ENCODE measurements around the gene MAMSTR. TPM values are rescaled to one million over a fixed set of nuclear protein-coding genes. Genes with fewer than 3 reads are reported as not detected.

The MAMSTR gene
- total and polyA plus RNA-seq, 4 donors = 0.58 to 3.7 (median 2.1) TPM

DNA sequence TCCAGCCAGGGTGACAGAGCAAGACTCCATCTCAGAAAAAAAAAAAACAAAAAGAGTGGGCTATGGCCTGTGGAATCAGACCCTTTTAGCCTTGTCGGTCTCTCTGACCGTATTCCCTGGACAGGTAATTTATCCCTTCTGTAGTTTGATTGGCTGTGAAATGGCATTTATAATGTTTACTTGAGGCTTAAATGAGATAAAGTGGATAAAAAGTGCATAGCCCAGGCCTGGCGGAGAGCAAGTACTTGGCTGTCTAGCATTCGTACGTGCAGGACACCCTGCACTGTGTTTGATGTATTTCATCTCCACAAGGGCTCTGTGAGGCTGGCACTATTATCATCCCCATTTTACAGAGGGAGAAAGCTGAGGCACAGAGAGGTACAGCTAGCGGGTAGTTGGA is 53.7 kb downstream of the MAMSTR start:
- H3K27ac ChIP-seq (ENCODE audit: low read depth in 1 of 2, low read length in 2 of 2) = no peak overlapping the region
- no peak overlapping the region for H3K4me3 ChIP-seq (ENCODE audit: low read length in 2 of 2)
- no peak for DNase-seq
- no peak for ATAC-seq (ENCODE audit: low FRiP score)
- no peaks in the 10 kb centered on the region for H3K36me3 ChIP-seq (ENCODE audit: control insufficient read depth in 1 of 2, insufficient read depth in 2 of 2, low read length in 1 of 2)
- intact Hi-C loops (cut with DNase I) = no loop called here
- no peaks in the 10 kb centered on the region for H3K27me3 ChIP-seq (ENCODE audit: control insufficient read depth in 1 of 2, insufficient read depth in 2 of 2, low read length in 1 of 2)
- 87 to 91% methylated on average over 6 of the region's 6 CpGs for WGBS, 2 donors
- no peaks in the 10 kb centered on the region for H3K4me1 ChIP-seq (ENCODE audit: control insufficient read depth in 1 of 2, insufficient read depth in 2 of 2, low read length in 2 of 2)
- H3K9me3 ChIP-seq (ENCODE audit: control insufficient read depth, low read length) = no peaks in the 10 kb centered on the region

- ATAC-seq (ENCODE audit: low FRiP score) = no peak
Measured at GRCh38 chr19:48664476-48664875, 55.0 kb downstream of the MAMSTR start.

DNA sequence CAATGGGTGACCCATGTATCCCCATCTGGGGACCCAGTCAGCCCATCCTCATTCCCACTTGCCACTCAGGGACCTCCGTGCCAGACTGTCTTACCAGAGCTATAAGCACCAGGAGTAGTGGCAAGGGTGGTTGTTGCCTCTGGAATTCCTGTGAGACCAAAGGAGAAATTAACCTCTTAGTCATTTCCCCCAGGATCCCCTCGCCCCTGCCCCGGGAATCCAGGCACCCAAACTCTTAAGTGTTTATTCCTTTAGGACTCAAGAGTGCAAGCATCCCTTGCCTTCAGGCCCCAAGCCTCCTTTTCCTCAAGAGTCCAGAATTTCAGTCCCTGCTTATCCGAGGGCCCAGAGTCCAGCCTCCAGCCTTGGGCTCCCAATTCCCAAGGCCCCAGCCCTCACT is 55.9 kb downstream of the MAMSTR start:
- no peaks in the 10 kb centered on the region for H3K4me1 ChIP-seq (ENCODE audit: control insufficient read depth in 1 of 2, insufficient read depth in 2 of 2, low read length in 2 of 2)
- H3K4me3 ChIP-seq (ENCODE audit: low read length in 2 of 2) = no peak overlapping the region
- no peaks in the 10 kb centered on the region for H3K27me3 ChIP-seq (ENCODE audit: control insufficient read depth in 1 of 2, insufficient read depth in 2 of 2, low read length in 1 of 2)
- intact Hi-C loops (cut with DNase I) = no loop called here
- ATAC-seq (ENCODE audit: low FRiP score) = no peak
- H3K9me3 ChIP-seq (ENCODE audit: control insufficient read depth, low read length) = no peaks in the 10 kb centered on the region
- no peak for DNase-seq
- WGBS, 2 donors = 91 to 93% methylated on average over 4 of the region's 4 CpGs
- no peak overlapping the region for H3K27ac ChIP-seq (ENCODE audit: low read depth in 1 of 2, low read length in 2 of 2)
- H3K36me3 ChIP-seq (ENCODE audit: control insufficient read depth in 1 of 2, insufficient read depth in 2 of 2, low read length in 1 of 2) = no peaks in the 10 kb centered on the region

More at GRCh38 chr19:48664476-48664875, 55.0 kb downstream of the MAMSTR start:
- Histone ChIP-seq H3K27me3 (ENCODE audit: control insufficient read depth in 1 of 2, insufficient read depth in 2 of 2, low read length in 1 of 2) (no peaks in the 10 kb centered on the region), H3K36me3 (ENCODE audit: control insufficient read depth in 1 of 2, insufficient read depth in 2 of 2, low read length in 1 of 2) (no peaks in the 10 kb centered on the region), H3K27ac (ENCODE audit: low read depth in 1 of 2, low read length in 2 of 2) (no peak overlapping the region), H3K4me1 (ENCODE audit: control insufficient read depth in 1 of 2, insufficient read depth in 2 of 2, low read length in 2 of 2) (no peaks in the 10 kb centered on the region), H3K9me3 (ENCODE audit: control insufficient read depth, low read length) (no peaks in the 10 kb centered on the region), H3K4me3 (ENCODE audit: low read length in 2 of 2) (no peak overlapping the region)
- intact Hi-C loops (cut with DNase I) = no loop called here
- no peak for DNase-seq
- WGBS, 2 donors = 87 to 89% methylated on average over 14 of the region's 14 CpGs

Other genes starting within 250 kb of the MAMSTR start
- 1 to 10 TPM in 1 of 2 donors, under 1 TPM in 1; 0.71 to 4.2 TPM for gene LMTK3, start 207.9 kb downstream of the MAMSTR start, total RNA-seq
- 1 to 10 TPM in 1 of 2 donors, under 1 TPM in 1; 0.51 to 1.3 TPM for gene LMTK3, start 207.9 kb downstream of the MAMSTR start, polyA plus RNA-seq
- gene SULT2B1, start 167.6 kb downstream of the MAMSTR start, total RNA-seq = not detected
- gene SULT2B1, start 167.6 kb downstream of the MAMSTR start, polyA plus RNA-seq = 1 to 10 TPM in 1 of 2 donors, not detected in 1; 2.1 TPM
- not detected for gene SPACA4, start 113.0 kb downstream of the MAMSTR start, total RNA-seq
- under 1 TPM in 1 of 2 donors, not detected in 1; 0.18 TPM for gene SPACA4, start 113.0 kb downstream of the MAMSTR start, polyA plus RNA-seq
- gene FAM83E, start 104.6 kb downstream of the MAMSTR start, total RNA-seq = under 1 TPM in 1 of 2 donors, not detected in 1; 0.45 TPM
- 10 to 100 TPM in 1 of 2 donors, under 1 TPM in 1; 0.74 to 12.3 TPM for gene FAM83E, start 104.6 kb downstream of the MAMSTR start, polyA plus RNA-seq
- 100 to 1,000 TPM; 900 to 909 TPM for gene RPL18, start 100.5 kb downstream of the MAMSTR start, total RNA-seq
- 1,000 to 10,000 TPM; 2,172 to 2,376 TPM for gene RPL18, start 100.5 kb downstream of the MAMSTR start, polyA plus RNA-seq
- gene SPHK2, start 100.2 kb downstream of the MAMSTR start, total RNA-seq = 10 to 100 TPM; 14.6 to 17.9 TPM
- 10 to 100 TPM; 21.5 to 25.4 TPM for gene SPHK2, start 100.2 kb downstream of the MAMSTR start, polyA plus RNA-seq
- gene DBP, start 82.3 kb downstream of the MAMSTR start, total RNA-seq = 10 to 100 TPM in 1 of 2 donors, 1 to 10 TPM in 1; 1.5 to 10.7 TPM
- gene DBP, start 82.3 kb downstream of the MAMSTR start, polyA plus RNA-seq = 1 to 10 TPM; 5.3 to 6.8 TPM
- gene CA11, start 73.5 kb downstream of the MAMSTR start, total RNA-seq = 10 to 100 TPM in 1 of 2 donors, 1 to 10 TPM in 1; 6.4 to 12.0 TPM
- 10 to 100 TPM; 13.9 to 59.5 TPM for gene CA11, start 73.5 kb downstream of the MAMSTR start, polyA plus RNA-seq
- under 1 TPM; 0.52 to 0.96 TPM for gene NTN5, start 46.7 kb downstream of the MAMSTR start, total RNA-seq
- 1 to 10 TPM in 1 of 2 donors, not detected in 1; 2.0 TPM for gene NTN5, start 46.7 kb downstream of the MAMSTR start, polyA plus RNA-seq
- not detected for gene FUT2, start 23.8 kb downstream of the MAMSTR start, total RNA-seq
- 1 to 10 TPM in 1 of 2 donors, not detected in 1; 2.8 TPM for gene FUT2, start 23.8 kb downstream of the MAMSTR start, polyA plus RNA-seq
- 10 to 100 TPM; 15.4 to 31.2 TPM for gene RASIP1, start 20.9 kb upstream of the MAMSTR start, total RNA-seq
- gene RASIP1, start 20.9 kb upstream of the MAMSTR start, polyA plus RNA-seq = 1 to 10 TPM; 1.8 to 3.4 TPM
- gene IZUMO1, start 27.2 kb upstream of the MAMSTR start, total RNA-seq = 1 to 10 TPM in 1 of 2 donors, under 1 TPM in 1; 0.66 to 1.6 TPM
- under 1 TPM in 1 of 2 donors, not detected in 1; 0.10 TPM for gene IZUMO1, start 27.2 kb upstream of the MAMSTR start, polyA plus RNA-seq
- gene FUT1, start 32.9 kb upstream of the MAMSTR start, total RNA-seq = 1 to 10 TPM; 2.3 to 4.4 TPM
- under 1 TPM in 1 of 2 donors, not detected in 1; 0.05 TPM for gene FUT1, start 32.9 kb upstream of the MAMSTR start, polyA plus RNA-seq
- not detected for gene FGF21, start 35.8 kb upstream of the MAMSTR start, total RNA-seq
- not detected for gene FGF21, start 35.8 kb upstream of the MAMSTR start, polyA plus RNA-seq
- gene BCAT2, start 91.3 kb upstream of the MAMSTR start, total RNA-seq = 10 to 100 TPM; 22.4 to 29.5 TPM
- 10 to 100 TPM; 22.5 to 61.6 TPM for gene BCAT2, start 91.3 kb upstream of the MAMSTR start, polyA plus RNA-seq
- gene HSD17B14, start 116.8 kb upstream of the MAMSTR start, total RNA-seq = 10 to 100 TPM; 13.7 to 16.1 TPM
- 10 to 100 TPM; 14.3 to 18.9 TPM for gene HSD17B14, start 116.8 kb upstream of the MAMSTR start, polyA plus RNA-seq
- gene PLEKHA4, start 148.9 kb upstream of the MAMSTR start, total RNA-seq = 10 to 100 TPM; 94.9 to 97.2 TPM
- 100 to 1,000 TPM; 193 to 223 TPM for gene PLEKHA4, start 148.9 kb upstream of the MAMSTR start, polyA plus RNA-seq
- 100 to 1,000 TPM in 1 of 2 donors, 10 to 100 TPM in 1; 57.2 to 182 TPM for gene PPP1R15A, start 152.7 kb upstream of the MAMSTR start, total RNA-seq
- gene PPP1R15A, start 152.7 kb upstream of the MAMSTR start, polyA plus RNA-seq = 10 to 100 TPM; 64.9 to 95.4 TPM
- gene TULP2, start 179.0 kb upstream of the MAMSTR start, total RNA-seq = 1 to 10 TPM in 1 of 2 donors, under 1 TPM in 1; 0.84 to 1.3 TPM
- gene TULP2, start 179.0 kb upstream of the MAMSTR start, polyA plus RNA-seq = not detected
- 100 to 1,000 TPM; 276 to 380 TPM for gene NUCB1, start 180.6 kb upstream of the MAMSTR start, total RNA-seq
- 100 to 1,000 TPM in 1 of 2 donors, 10 to 100 TPM in 1; 82.9 to 375 TPM for gene NUCB1, start 180.6 kb upstream of the MAMSTR start, polyA plus RNA-seq
- gene DHDH, start 214.0 kb upstream of the MAMSTR start, total RNA-seq = under 1 TPM in 1 of 2 donors, not detected in 1; 0.84 TPM
- 1 to 10 TPM in 1 of 2 donors, not detected in 1; 1.3 TPM for gene DHDH, start 214.0 kb upstream of the MAMSTR start, polyA plus RNA-seq
- 10 to 100 TPM; 69.6 to 79.9 TPM for gene BAX, start 235.2 kb upstream of the MAMSTR start, total RNA-seq
- gene BAX, start 235.2 kb upstream of the MAMSTR start, polyA plus RNA-seq = 10 to 100 TPM; 81.4 to 83.9 TPM
- 1,000 to 10,000 TPM; 3,184 to 3,823 TPM for gene FTL, start 245.6 kb upstream of the MAMSTR start, total RNA-seq
- gene FTL, start 245.6 kb upstream of the MAMSTR start, polyA plus RNA-seq = over 10,000 TPM in 1 of 2 donors, 1,000 to 10,000 TPM in 1; 6,798 to 17,889 TPM